Muscle layer of colon (tissue), 2 donors: ENCODE results near the gene ABRACL.

Source experiments
- H3K27ac ChIP-seq: one replicate; pipeline ENCODE4 v1.7.0; 2013; ENCODE audit warnings: low read depth, mild to moderate bottlenecking, low read length, moderate library complexity
- H3K27me3 ChIP-seq, 2 donors: one replicate each; pipeline ENCODE4 v1.7.0; 2013; ENCODE audit warnings: low read length in 2 of 2, mild to moderate bottlenecking in 2 of 2; ENCODE audit not compliant: insufficient read depth in 2 of 2, control insufficient read depth in 1 of 2
- H3K36me3 ChIP-seq: one replicate; pipeline ENCODE4 v1.7.0; 2013; ENCODE audit warnings: mild to moderate bottlenecking, low read length; ENCODE audit not compliant: insufficient read depth
- H3K4me1 ChIP-seq: one replicate; pipeline ENCODE4 v1.7.0; 2013; ENCODE audit warnings: mild to moderate bottlenecking, low read length; ENCODE audit not compliant: insufficient read depth
- H3K4me3 ChIP-seq, 2 donors: one replicate each; pipeline ENCODE4 v1.7.0; 2013; ENCODE audit warnings: low read length in 2 of 2, low read depth in 1 of 2, mild to moderate bottlenecking in 1 of 2, moderate library complexity in 1 of 2
- H3K9ac ChIP-seq: one replicate; pipeline ENCODE4 v1.7.0; 2013; ENCODE audit warnings: low read length
- H3K9me3 ChIP-seq: one replicate; pipeline ENCODE4 v1.7.0; 2013; ENCODE audit warnings: mild to moderate bottlenecking, low read length
- donor health status: abdominal sarcoma.
- donor health status: Adenocarcinoma of cecum.

ABRACL gene

GRCh38 chr6:139028658-139029469 is at the start of gene ABRACL:
ABRACL (plus strand) TSS chr6:139028745; CDS start chr6:139034161, 5,416 bp downstream.
- Histone ChIP-seq H3K4me1 (peaks cover 10% of the 10 kb centered on the region), H3K9ac (peak within 1 kb of the TSS; percentile 89), H3K27me3 (no peaks in the 10 kb centered on the region), H3K9me3 (no peaks in the 10 kb centered on the region), H3K27ac (peak within 1 kb of the TSS; percentile 83), H3K36me3 (no peaks in the 10 kb centered on the region), H3K4me3 (peak within 1 kb of the TSS; percentile 95)

GRCh38 chr6:138979365-138979764 is 49.2 kb upstream of the ABRACL start:
- Histone ChIP-seq H3K27ac (no peak overlapping the region), H3K9me3 (no peaks in the 10 kb centered on the region), H3K27me3 (no peaks in the 10 kb centered on the region), H3K36me3 (no peaks in the 10 kb centered on the region), H3K4me1 (peaks cover 16% of the 10 kb centered on the region), H3K9ac (no peak overlapping the region), H3K4me3 (no peak overlapping the region)

- Histone ChIP-seq H3K4me3 (no peak overlapping the region), H3K27ac (no peak overlapping the region), H3K9me3 (no peaks in the 10 kb centered on the region), H3K9ac (no peak overlapping the region), H3K4me1 (peaks cover 16% of the 10 kb centered on the region), H3K27me3 (no peaks in the 10 kb centered on the region), H3K36me3 (no peaks in the 10 kb centered on the region)
Measured at GRCh38 chr6:138979813-138980668, 48.5 kb upstream of the ABRACL start.

- H3K27ac ChIP-seq = no peak overlapping the region
- H3K4me3 ChIP-seq = no peak overlapping the region
- H3K4me1 ChIP-seq = peaks cover 26% of the 10 kb centered on the region
- H3K36me3 ChIP-seq = no peaks in the 10 kb centered on the region
- H3K9me3 ChIP-seq = no peaks in the 10 kb centered on the region
- no peak overlapping the region for H3K9ac ChIP-seq
- H3K27me3 ChIP-seq = no peaks in the 10 kb centered on the region
Measured at GRCh38 chr6:138981416-138981815, 47.1 kb upstream of the ABRACL start.

- H3K36me3 ChIP-seq = no peaks in the 10 kb centered on the region
- peak overlapping the region; percentile 68 to 89 for H3K4me3 ChIP-seq
- peak overlapping the region; percentile 55 for H3K9ac ChIP-seq
- peaks cover 30% of the 10 kb centered on the region for H3K4me1 ChIP-seq
- no peaks in the 10 kb centered on the region for H3K9me3 ChIP-seq
- H3K27me3 ChIP-seq = no peaks in the 10 kb centered on the region
- no peak overlapping the region for H3K27ac ChIP-seq
Measured at GRCh38 chr6:138986578-138986977, 42.0 kb upstream of the ABRACL start.

GRCh38 chr6:138987080-138987642 is 41.4 kb upstream of the ABRACL start:
- Histone ChIP-seq H3K9me3 (no peaks in the 10 kb centered on the region), H3K27me3 (no peaks in the 10 kb centered on the region), H3K4me1 (peaks cover 24% of the 10 kb centered on the region), H3K36me3 (no peaks in the 10 kb centered on the region), H3K4me3 (peak overlapping the region; percentile 68 to 89), H3K9ac (peak overlapping the region; percentile 55), H3K27ac (peak overlapping the region; percentile 77)

GRCh38 chr6:138987643-138988468 is 40.7 kb upstream of the ABRACL start, which contains the start of gene REPS1:
REPS1 (minus strand) TSS chr6:138988253; CDS start chr6:138987682, 571 bp downstream.
- Histone ChIP-seq H3K4me3 (peak within 1 kb of the TSS; percentile 68 to 89), H3K27ac (peak within 1 kb of the TSS; percentile 92), H3K36me3 (no peaks in the 10 kb centered on the region), H3K4me1 (peaks cover 19% of the 10 kb centered on the region), H3K9me3 (no peaks in the 10 kb centered on the region), H3K9ac (peak within 1 kb of the TSS; percentile 55), H3K27me3 (no peaks in the 10 kb centered on the region)

- H3K9ac ChIP-seq = peak overlapping the region; percentile 38
- H3K4me1 ChIP-seq = peaks cover 17% of the 10 kb centered on the region
- H3K27ac ChIP-seq = peak overlapping the region; percentile 92
- H3K36me3 ChIP-seq = no peaks in the 10 kb centered on the region
- no peaks in the 10 kb centered on the region for H3K27me3 ChIP-seq
- no peaks in the 10 kb centered on the region for H3K9me3 ChIP-seq
- H3K4me3 ChIP-seq = peak overlapping the region; percentile 54 to 89
Measured at GRCh38 chr6:138988469-138988834, 40.1 kb upstream of the ABRACL start.

GRCh38 chr6:138989098-138989983 is 39.2 kb upstream of the ABRACL start:
- H3K9me3 ChIP-seq = no peaks in the 10 kb centered on the region
- H3K27me3 ChIP-seq = no peaks in the 10 kb centered on the region
- no peak overlapping the region for H3K9ac ChIP-seq
- H3K36me3 ChIP-seq = no peaks in the 10 kb centered on the region
- H3K4me1 ChIP-seq = peaks cover 17% of the 10 kb centered on the region
- no peak overlapping the region for H3K27ac ChIP-seq
- no peak overlapping the region for H3K4me3 ChIP-seq

GRCh38 chr6:138991206-138991605 is 37.3 kb upstream of the ABRACL start:
- no peak overlapping the region for H3K4me3 ChIP-seq
- no peaks in the 10 kb centered on the region for H3K27me3 ChIP-seq
- no peak overlapping the region for H3K9ac ChIP-seq
- no peaks in the 10 kb centered on the region for H3K36me3 ChIP-seq
- H3K9me3 ChIP-seq = no peaks in the 10 kb centered on the region
- H3K4me1 ChIP-seq = peaks cover 9% of the 10 kb centered on the region
- no peak overlapping the region for H3K27ac ChIP-seq
